HCT116 (cell line): Measurements from ENCODE around the gene HELT. TPM values are rescaled to one million over a fixed set of nuclear protein-coding genes. Genes with fewer than 3 reads are reported as not detected.
"Not testable (repeated sequence)": the region's sequence is repeated elsewhere in the genome, so short reads cannot be mapped to it uniquely, and the experiment has no call there.

ENCODE experiments used
- ATAC-seq: fragments of 200-7000 bp; cut with Tn5 transposase; 2 replicates; pipeline ENCODE4 v1.9.1; 2020; ENCODE audit warnings: mild to moderate bottlenecking, moderate library complexity
- BruUV-seq: library from RNA; stranded (reverse); fragments of 400-500 nt; replicated peaks from 2 replicates; lab custom pipeline; 2021; lab: Mats Ljungman, UMichigan
- CTCF ChIA-PET: fragments of 300-600 bp; sonication (Branson Sonifier 250); formaldehyde crosslinking; loops from one replicate; lab custom pipeline; 2021; ENCODE audit warnings: antibody characterized with exemption; lab: Charles Lee
- POLR2A ChIA-PET: fragments of 300-600, 350-600 bp; sonication (Branson Sonifier 250); formaldehyde crosslinking; loops from one replicate; lab custom pipeline; 2021; ENCODE audit warnings: antibody characterized with exemption; lab: Charles Lee
- RAD21 ChIA-PET, 2 experiments: fragments of 300-600 bp; sonication (Branson Sonifier 250); formaldehyde crosslinking; loops; one replicate each; lab custom pipeline; 2023; ENCODE audit warnings: low total read pairs in 2 of 2; ENCODE audit not compliant: uncharacterized antibody in 2 of 2, unreplicated experiment in 2 of 2, low non-redundant PET in 1 of 2; lab: Charles Lee
- DNase-seq: peaks from one replicate; pipeline ENCODE4 v3.0.0-alpha.2; 2010; ENCODE audit warnings: low read depth, low spot score
- H2AFZ ChIP-seq: fragments of 200-600 bp; shearing (Covaris generic), sonication (generic); 2 replicates; pipeline ENCODE4 v1.6.1; 2017; ENCODE audit warnings: low read depth, mixed run types, mixed read lengths, antibody characterized with exemption, low read length; ENCODE audit not compliant: poor library complexity, severe bottlenecking
- H3K27ac ChIP-seq: 2 replicates; pipeline ENCODE4 v1.5.1; 2012; ENCODE audit warnings: low read depth, low read length
- H3K27me3 ChIP-seq: fragments of 200-600 bp; sonication (generic); 2 replicates; pipeline ENCODE4 v1.6.1; 2016; ENCODE audit warnings: mixed run types, low read length, mixed read lengths; ENCODE audit not compliant: insufficient read depth
- H3K36me3 ChIP-seq, 2 experiments: fragments of 200-500 bp in 1 of 2; fragments of 200-600 bp in 1 of 2; sonication (Bioruptor generic) in 1 of 2; sonication (generic) in 1 of 2; 2 replicates each; pipeline versions ENCODE4 v1.5.1 to v1.6.1; 2014 to 2016; ENCODE audit warnings: low read length in 2 of 2, inconsistent platforms in 1 of 2, mixed read lengths in 1 of 2, mixed run types in 1 of 2; ENCODE audit not compliant: insufficient read depth in 2 of 2, control insufficient read depth in 1 of 2
- H3K4me1 ChIP-seq, 2 experiments: fragments of 200-600 bp in 1 of 2; sonication (generic) in 1 of 2; 2 replicates each; pipeline versions ENCODE4 v1.5.1 to v1.6.1; 2012 to 2017; ENCODE audit warnings: low read length in 2 of 2, inconsistent platforms in 1 of 2, mild to moderate bottlenecking in 1 of 2, mixed read lengths in 1 of 2, mixed run types in 1 of 2, moderate library complexity in 1 of 2; ENCODE audit not compliant: insufficient read depth in 2 of 2, control insufficient read depth in 1 of 2
- H3K4me2 ChIP-seq: fragments of 200-600 bp; sonication (generic); 2 replicates; pipeline ENCODE4 v1.6.1; 2017; ENCODE audit warnings: mixed run types, low read length, mixed read lengths
- H3K4me3 ChIP-seq, 2 experiments: fragments of 200-600 bp in 1 of 2; sonication (generic) in 1 of 2; replicated peaks in 1 of 2; 2 replicates each; pipeline ENCODE4 v1.5.1; 2011 to 2016; ENCODE audit warnings: low read length in 2 of 2, control low read depth in 1 of 2, low read depth in 1 of 2, mild to moderate bottlenecking in 1 of 2, mixed read lengths in 1 of 2, mixed run types in 1 of 2
- H3K79me2 ChIP-seq: fragments of 200-600 bp; sonication (generic); 2 replicates; pipeline ENCODE4 v1.6.1; 2017; ENCODE audit warnings: mild to moderate bottlenecking, mixed run types, low read length, moderate library complexity, mixed read lengths; ENCODE audit not compliant: insufficient read depth
- H3K9ac ChIP-seq: fragments of 200-600 bp; sonication (generic); 2 replicates; pipeline ENCODE4 v1.6.1; 2016; ENCODE audit warnings: low read length, mixed read lengths
- H3K9me2 ChIP-seq: fragments of 200-600 bp; sonication (generic), shearing (Covaris generic); 2 replicates; pipeline ENCODE4 v1.6.1; 2017; ENCODE audit warnings: mixed run types, mild to moderate bottlenecking, moderate library complexity; ENCODE audit not compliant: insufficient read depth
- H3K9me3 ChIP-seq, 2 experiments: fragments of 200-500 bp in 1 of 2; fragments of 200-600 bp in 1 of 2; sonication (Bioruptor generic) in 1 of 2; sonication (generic) in 1 of 2; 2 replicates each; pipeline ENCODE4 v1.6.1; 2014 to 2017; ENCODE audit warnings: low read length in 2 of 2, mixed read lengths in 2 of 2, inconsistent platforms in 1 of 2, low read depth in 1 of 2, mild to moderate bottlenecking in 1 of 2, mixed run types in 1 of 2, moderate library complexity in 1 of 2; ENCODE audit not compliant: control insufficient read depth in 1 of 2, insufficient read depth in 1 of 2
- H4K20me1 ChIP-seq: fragments of 200-600 bp; sonication (generic), shearing (Covaris generic); 2 replicates; pipeline ENCODE4 v1.6.1; 2017; ENCODE audit warnings: mixed run types, mild to moderate bottlenecking, moderate library complexity; ENCODE audit not compliant: insufficient read depth
- FOSL1 ChIP-seq: IDR thresholded peaks from 2 replicates; pipeline ENCODE4 v1.6.1; 2012; ENCODE audit warnings: low read depth
- POLR2AphosphoS5 ChIP-seq: IDR thresholded peaks from 2 replicates; pipeline ENCODE4 v1.6.1; 2011; ENCODE audit warnings: mild to moderate bottlenecking, low read depth, low read length, moderate library complexity
- SRF ChIP-seq: IDR thresholded peaks from 2 replicates; pipeline ENCODE4 v1.6.1; 2012; ENCODE audit warnings: low read depth
- ZBTB33 ChIP-seq: IDR thresholded peaks from 2 replicates; pipeline ENCODE4 v1.6.1; 2011; ENCODE audit warnings: mild to moderate bottlenecking, low read length, moderate library complexity; ENCODE audit not compliant: insufficient replicate concordance; ENCODE audit errors: extremely low read depth
- intact Hi-C: fragments of 100-400 bp; cut with micrococcal nuclease; formaldehyde crosslinking; loops from 2 replicates; pipeline ENCODE4 v1.10.0; 2022
- total RNA-seq: library from RNA; stranded (reverse); gene quantifications from one replicate; pipeline ENCODE4 v1.2.1, GENCODE V29; 2021; ENCODE audit not compliant: unreplicated experiment

The HELT gene
- total RNA-seq, 1 experiment from 2014 or later: not detected

GRCh38 chr4:185051283-185051682 is 33.0 kb downstream of the HELT start:
- BruUV-seq, H3K4me3 ChIP-seq, intact Hi-C loops, H3K27ac ChIP-seq, RAD21 ChIA-PET, H3K36me3 ChIP-seq, H3K9me2 ChIP-seq, ATAC-seq, H3K4me2 ChIP-seq, H3K27me3 ChIP-seq, H4K20me1 ChIP-seq, CTCF ChIA-PET, H2AFZ ChIP-seq, H3K9ac ChIP-seq, H3K79me2 ChIP-seq, H3K4me1 ChIP-seq, H3K9me3 ChIP-seq, POLR2A ChIA-PET, DNase-seq: not testable (repeated sequence)

GRCh38 chr4:185053746-185054145 is 35.5 kb downstream of the HELT start:
- no peaks in the 10 kb centered on the region for H3K79me2 ChIP-seq
- ATAC-seq (no peak), DNase-seq (no peak)
- ChIA-PET RAD21 (no interaction called here), POLR2A (no interaction called here), CTCF (no interaction called here)
- no TSS peak for BruUV-seq
- intact Hi-C loops: no loop called here
- no peaks in the 10 kb centered on the region for H3K9me2 ChIP-seq
- no peak overlapping the region for H3K27ac ChIP-seq
- no peak overlapping the region for H3K4me2 ChIP-seq
- H3K4me1 ChIP-seq: no peaks in the 10 kb centered on the region
- TF ChIP-seq POLR2AphosphoS5 (no peak), FOSL1 (no peak), SRF (no peak), ZBTB33 (no peak)
- H2AFZ ChIP-seq: no peak overlapping the region
- H3K36me3 ChIP-seq: no peaks in the 10 kb centered on the region
- H3K9me3 ChIP-seq: no peaks in the 10 kb centered on the region
- no peak overlapping the region for H3K9ac ChIP-seq
- no peak overlapping the region for H3K4me3 ChIP-seq
- no peaks in the 10 kb centered on the region for H3K27me3 ChIP-seq
- no peaks in the 10 kb centered on the region for H4K20me1 ChIP-seq
